Activated naive CD8-positive, alpha-beta T cell treated with anti-CD3 and anti-CD28 coated beads, Interleukin-2, amount 10 ng/mL, durations not matched to agents 7 days and 5 days (primary cell): ENCODE results near the gene PRDM8. TPM values are rescaled to one million over a fixed set of nuclear protein-coding genes. Genes with fewer than 3 reads are reported as not detected.
"Not testable (repeated sequence)": the region's sequence is repeated elsewhere in the genome, so short reads cannot be mapped to it uniquely, and the experiment has no call there.

Experiments
- ATAC-seq: fragments of 150-1000 bp; cut with Tn5 transposase; one replicate; pipeline ENCODE4 v1.10.0; 2021; ENCODE audit warnings: low read depth, moderate library complexity
- POLR2A ChIA-PET: fragments of 350-600 bp; sonication (Branson Sonifier 250); formaldehyde crosslinking; loops from one replicate; lab custom pipeline; 2021; ENCODE audit warnings: antibody characterized with exemption; lab: Charles Lee
- DNase-seq: peaks from one replicate; pipeline ENCODE4 v3.0.0; 2021
- H3K27ac Mint-ChIP-seq: one replicate; pipeline ENCODE4 v1.8.0; 2022; ENCODE audit warnings: mild to moderate bottlenecking, mixed read lengths
- H3K27me3 Mint-ChIP-seq: one replicate; pipeline ENCODE4 v1.8.0; 2022; ENCODE audit warnings: mild to moderate bottlenecking, moderate library complexity, mixed read lengths
- H3K36me3 Mint-ChIP-seq: one replicate; pipeline ENCODE4 v1.8.0; 2021; ENCODE audit warnings: mild to moderate bottlenecking, mixed read lengths
- H3K4me1 Mint-ChIP-seq: one replicate; pipeline ENCODE4 v1.8.0; 2021; ENCODE audit warnings: mixed read lengths
- H3K4me3 Mint-ChIP-seq: one replicate; pipeline ENCODE4 v1.8.0; 2022; ENCODE audit warnings: mild to moderate bottlenecking, moderate library complexity, mixed read lengths
- H3K9me3 Mint-ChIP-seq: one replicate; pipeline ENCODE4 v1.8.0; 2021; ENCODE audit warnings: mixed read lengths
- total RNA-seq, 2 experiments: library from RNA; stranded (reverse); gene quantifications; one replicate each; pipeline ENCODE4 v1.2.3, GENCODE V29; 2021

The PRDM8 gene
- total RNA-seq, 2 experiments from 2014 or later: 8.2 to 9.5 TPM

- H3K27me3 Mint-ChIP-seq: peaks cover 3% of the 10 kb centered on the region
- POLR2A ChIA-PET: no interaction called here
- H3K4me3 Mint-ChIP-seq: no peak overlapping the region
- no peak overlapping the region for H3K27ac Mint-ChIP-seq
- no peaks in the 10 kb centered on the region for H3K36me3 Mint-ChIP-seq
- DNase-seq (no peak), ATAC-seq (no peak)
- H3K9me3 Mint-ChIP-seq: no peaks in the 10 kb centered on the region
- no peaks in the 10 kb centered on the region for H3K4me1 Mint-ChIP-seq
These were observed 32.3 kb downstream of the PRDM8 start for GRCh38 chr4:80229590-80229989.

GRCh38 chr4:80231180-80231579 is 33.9 kb downstream of the PRDM8 start:
- no peak for DNase-seq
- Mint-ChIP-seq H3K27ac (no peak overlapping the region), H3K36me3 (no peaks in the 10 kb centered on the region), H3K4me3 (no peak overlapping the region), H3K27me3 (peaks cover 3% of the 10 kb centered on the region), H3K9me3 (no peaks in the 10 kb centered on the region), H3K4me1 (no peaks in the 10 kb centered on the region)
- POLR2A ChIA-PET: no interaction called here
- no peak for ATAC-seq

- Mint-ChIP-seq H3K36me3 (no peaks in the 10 kb centered on the region), H3K27ac (no peak overlapping the region), H3K9me3 (no peaks in the 10 kb centered on the region), H3K4me3 (no peak overlapping the region), H3K4me1 (no peaks in the 10 kb centered on the region), H3K27me3 (peaks cover 3% of the 10 kb centered on the region)
- DNase-seq (no peak), ATAC-seq (no peak)
- POLR2A ChIA-PET: interaction anchor here (0.6 kb wide), 1 partner anchor 744 kb away, joined by 7 read pairs; no protein-coding TSS in a partner anchor
These were observed 35.5 kb downstream of the PRDM8 start for GRCh38 chr4:80232707-80233370.

- ATAC-seq (no peak), DNase-seq (no peak)
- Mint-ChIP-seq H3K4me1 (no peaks in the 10 kb centered on the region), H3K4me3 (no peak overlapping the region), H3K27ac (no peak overlapping the region), H3K27me3 (peaks cover 3% of the 10 kb centered on the region), H3K9me3 (no peaks in the 10 kb centered on the region), H3K36me3 (no peaks in the 10 kb centered on the region)
- POLR2A ChIA-PET: interaction anchor here (0.6 kb wide), 1 partner anchor 744 kb away, joined by 7 read pairs; no protein-coding TSS in a partner anchor
These were observed 36.1 kb downstream of the PRDM8 start for GRCh38 chr4:80233390-80233789.

GRCh38 chr4:80235451-80235850 is 38.1 kb downstream of the PRDM8 start:
- no peak overlapping the region for H3K27ac Mint-ChIP-seq
- no peaks in the 10 kb centered on the region for H3K9me3 Mint-ChIP-seq
- POLR2A ChIA-PET: no interaction called here
- DNase-seq (no peak), ATAC-seq (no peak)
- no peaks in the 10 kb centered on the region for H3K4me1 Mint-ChIP-seq
- H3K4me3 Mint-ChIP-seq: no peak overlapping the region
- no peaks in the 10 kb centered on the region for H3K36me3 Mint-ChIP-seq
- H3K27me3 Mint-ChIP-seq: peaks cover 3% of the 10 kb centered on the region

GRCh38 chr4:80237992-80238391 is 40.7 kb downstream of the PRDM8 start:
- Mint-ChIP-seq H3K27me3 (no peaks in the 10 kb centered on the region), H3K27ac (no peak overlapping the region), H3K36me3 (no peaks in the 10 kb centered on the region), H3K4me1 (no peaks in the 10 kb centered on the region), H3K9me3 (no peaks in the 10 kb centered on the region), H3K4me3 (no peak overlapping the region)
- POLR2A ChIA-PET: no interaction called here
- DNase-seq (no peak), ATAC-seq (no peak)

- Mint-ChIP-seq H3K4me3 (no peak overlapping the region), H3K9me3 (no peaks in the 10 kb centered on the region), H3K36me3 (no peaks in the 10 kb centered on the region), H3K27me3 (no peaks in the 10 kb centered on the region), H3K27ac (no peak overlapping the region), H3K4me1 (no peaks in the 10 kb centered on the region)
- ATAC-seq (no peak), DNase-seq (no peak)
- POLR2A ChIA-PET: no interaction called here
These were observed 42.3 kb downstream of the PRDM8 start for GRCh38 chr4:80239480-80240150.

GRCh38 chr4:80240976-80241375 is 43.7 kb downstream of the PRDM8 start:
- no peaks in the 10 kb centered on the region for H3K4me1 Mint-ChIP-seq
- POLR2A ChIA-PET: no interaction called here
- H3K27me3 Mint-ChIP-seq: peaks cover 4% of the 10 kb centered on the region
- DNase-seq (no peak), ATAC-seq (no peak)
- no peak overlapping the region for H3K4me3 Mint-ChIP-seq
- H3K36me3 Mint-ChIP-seq: no peaks in the 10 kb centered on the region
- H3K9me3 Mint-ChIP-seq: no peaks in the 10 kb centered on the region
- no peak overlapping the region for H3K27ac Mint-ChIP-seq

GRCh38 chr4:80243274-80244018 is 46.1 kb downstream of the PRDM8 start:
- Mint-ChIP-seq H3K36me3 (no peaks in the 10 kb centered on the region), H3K4me1 (no peaks in the 10 kb centered on the region), H3K27me3 (peaks cover 11% of the 10 kb centered on the region), H3K9me3 (no peaks in the 10 kb centered on the region), H3K27ac (no peak overlapping the region), H3K4me3 (no peak overlapping the region)
- DNase-seq (no peak), ATAC-seq (no peak)
- POLR2A ChIA-PET: no interaction called here

GRCh38 chr4:80247484-80247883 is 50.2 kb downstream of the PRDM8 start:
- ATAC-seq, H3K9me3 Mint-ChIP-seq, POLR2A ChIA-PET, H3K4me3 Mint-ChIP-seq, H3K27ac Mint-ChIP-seq, DNase-seq, H3K36me3 Mint-ChIP-seq, H3K4me1 Mint-ChIP-seq: not testable (repeated sequence)
- peaks cover 21% of the 10 kb centered on the region for H3K27me3 Mint-ChIP-seq

- H3K27ac Mint-ChIP-seq: no peak overlapping the region
- no peak overlapping the region for H3K4me3 Mint-ChIP-seq
- H3K9me3 Mint-ChIP-seq: no peaks in the 10 kb centered on the region
- no peaks in the 10 kb centered on the region for H3K36me3 Mint-ChIP-seq
- POLR2A ChIA-PET: no interaction called here
- no peak for DNase-seq
- ATAC-seq: no peak
- no peaks in the 10 kb centered on the region for H3K4me1 Mint-ChIP-seq
- H3K27me3 Mint-ChIP-seq: peaks cover 21% of the 10 kb centered on the region
These were observed 51.8 kb downstream of the PRDM8 start for GRCh38 chr4:80249144-80249543.

GRCh38 chr4:80252427-80252826 is 55.1 kb downstream of the PRDM8 start:
- Mint-ChIP-seq H3K4me1 (no peaks in the 10 kb centered on the region), H3K27me3 (peaks cover 20% of the 10 kb centered on the region), H3K9me3 (no peaks in the 10 kb centered on the region), H3K4me3 (no peak overlapping the region), H3K27ac (no peak overlapping the region), H3K36me3 (no peaks in the 10 kb centered on the region)
- DNase-seq (no peak), ATAC-seq (no peak)
- POLR2A ChIA-PET: no interaction called here

GRCh38 chr4:80252953-80253352 is 55.6 kb downstream of the PRDM8 start:
- no peaks in the 10 kb centered on the region for H3K36me3 Mint-ChIP-seq
- no peak overlapping the region for H3K4me3 Mint-ChIP-seq
- no peak overlapping the region for H3K27ac Mint-ChIP-seq
- ATAC-seq: no peak
- H3K9me3 Mint-ChIP-seq: no peaks in the 10 kb centered on the region
- DNase-seq: no peak
- H3K27me3 Mint-ChIP-seq: peaks cover 21% of the 10 kb centered on the region
- POLR2A ChIA-PET: no interaction called here
- H3K4me1 Mint-ChIP-seq: no peaks in the 10 kb centered on the region

GRCh38 chr4:80253510-80253909 is 56.2 kb downstream of the PRDM8 start:
- Mint-ChIP-seq H3K4me3 (no peak overlapping the region), H3K9me3 (no peaks in the 10 kb centered on the region), H3K36me3 (no peaks in the 10 kb centered on the region), H3K27me3 (peaks cover 21% of the 10 kb centered on the region), H3K27ac (no peak overlapping the region), H3K4me1 (no peaks in the 10 kb centered on the region)
- POLR2A ChIA-PET: no interaction called here
- no peak for ATAC-seq
- no peak for DNase-seq
